ENCODE data around the gene PTX4.
"Not testable (repeated sequence)": the region's sequence is repeated elsewhere in the genome, so short reads cannot be mapped to it uniquely, and the experiment has no call there.

Gene PTX4

DNA sequence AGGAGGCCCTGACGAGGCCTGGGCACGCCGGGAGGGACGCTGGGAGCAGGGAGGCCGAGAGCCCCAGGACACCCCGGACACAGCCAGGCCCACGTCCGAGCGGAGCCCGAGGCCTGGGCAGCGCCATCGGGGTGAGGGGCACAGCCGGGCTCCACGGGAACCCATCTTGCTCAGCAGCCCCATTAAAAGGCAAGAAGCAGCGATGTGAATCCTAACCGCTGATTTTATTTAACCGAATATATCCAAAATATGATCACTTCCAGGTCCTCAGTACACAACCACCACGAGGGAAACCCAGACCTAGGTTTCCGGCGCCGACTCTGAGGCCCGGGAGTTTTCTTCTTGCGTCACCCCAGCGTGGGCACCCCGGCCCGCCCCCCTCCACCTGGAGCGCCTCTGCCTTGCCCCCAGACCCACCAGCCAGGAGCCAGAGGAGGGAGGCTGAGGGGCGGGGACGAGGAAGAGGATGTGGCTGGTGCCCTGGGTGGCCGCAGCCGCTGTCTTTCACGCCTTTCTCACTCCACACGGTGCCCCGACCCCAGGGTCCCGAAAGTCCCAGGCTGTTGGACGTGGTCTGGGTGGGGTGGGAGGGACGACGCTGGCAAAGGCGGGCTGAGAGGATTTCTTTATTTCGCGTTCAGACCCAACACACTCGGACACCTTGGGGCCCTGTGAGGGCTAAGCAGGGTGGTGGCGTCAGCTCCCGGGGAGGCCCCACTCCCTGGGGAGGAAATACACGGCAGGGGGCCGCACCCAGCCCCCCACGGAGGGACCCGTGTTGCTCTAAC, 43.8 kb downstream of the PTX4 start:
- no peak overlapping the region for H3K9ac ChIP-seq (ENCODE audit: low read length)
- no peaks in the 10 kb centered on the region for H3K27me3 ChIP-seq (replicated peaks; ENCODE audit: control insufficient read depth, insufficient read depth, low read length)
- peaks cover 23% of the 10 kb centered on the region for H3K36me3 ChIP-seq (ENCODE audit: control insufficient read depth, insufficient read depth, low read length, severe bottlenecking)
- H3K9me3 ChIP-seq (ENCODE audit: control insufficient read depth, low read length), result no peaks in the 10 kb centered on the region
- no peak overlapping the region for H3K4me3 ChIP-seq (ENCODE audit: low read length)
- no peak for DNase-seq (ENCODE audit: low read depth)
- no peaks in the 10 kb centered on the region for H3K4me1 ChIP-seq (ENCODE audit: control insufficient read depth, insufficient read depth, low read length)

- Histone ChIP-seq H3K4me3 (ENCODE audit: low read length) (no peak within 1 kb of the TSS), H3K4me1 (ENCODE audit: control insufficient read depth, insufficient read depth, low read length) (no peaks in the 10 kb centered on the region), H3K9ac (ENCODE audit: low read length) (no peak within 1 kb of the TSS), H3K27me3 (replicated peaks; ENCODE audit: control insufficient read depth, insufficient read depth, low read length) (no peaks in the 10 kb centered on the region), H3K9me3 (ENCODE audit: control insufficient read depth, low read length) (no peaks in the 10 kb centered on the region), H3K36me3 (ENCODE audit: control insufficient read depth, insufficient read depth, low read length, severe bottlenecking) (peaks cover 16% of the 10 kb centered on the region)
- DNase-seq (ENCODE audit: low read depth), result no peak
Measured at GRCh38 chr16:1443980-1444729, 44.6 kb downstream of the PTX4 start, which contains the start of gene CCDC154. Gene CCDC154, minus strand, starts transcription at chr16:1444556. Its CDS starts 234 bp downstream, at chr16:1444322.

DNA sequence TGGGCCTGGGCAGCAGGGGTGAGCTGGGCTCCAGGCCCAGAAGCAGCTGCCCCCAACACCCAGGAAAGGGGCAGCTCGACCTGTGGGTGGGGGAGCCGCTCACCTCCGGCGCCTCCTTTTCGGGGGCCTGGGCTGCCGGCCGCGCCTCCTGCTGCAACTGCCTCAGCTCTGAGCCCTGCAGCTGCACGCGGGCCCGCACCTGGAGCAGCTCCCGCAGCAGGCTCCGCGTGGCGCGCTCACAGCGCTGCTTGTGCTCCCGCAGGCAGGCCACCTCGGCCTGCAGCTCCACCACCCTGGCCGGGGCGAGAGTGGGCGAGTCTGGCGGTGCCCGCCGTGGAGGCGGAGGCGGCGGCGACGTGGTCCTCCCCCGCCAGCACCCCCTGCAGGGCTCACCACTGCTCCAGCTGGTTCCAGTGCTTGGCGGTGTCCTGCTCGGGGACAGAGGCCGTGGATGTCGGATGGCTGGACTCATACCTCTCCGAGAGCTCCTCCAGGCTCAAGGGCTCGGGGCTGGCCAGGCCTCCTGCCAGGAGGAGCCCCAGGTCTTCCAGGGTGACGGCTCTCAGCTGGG, 45.3 kb downstream of the PTX4 start:
- Histone ChIP-seq H3K4me1 (ENCODE audit: control insufficient read depth, insufficient read depth, low read length) (no peaks in the 10 kb centered on the region), H3K9ac (ENCODE audit: low read length) (no peak overlapping the region), H3K4me3 (ENCODE audit: low read length) (no peak overlapping the region), H3K27me3 (replicated peaks; ENCODE audit: control insufficient read depth, insufficient read depth, low read length) (no peaks in the 10 kb centered on the region), H3K9me3 (ENCODE audit: control insufficient read depth, low read length) (no peaks in the 10 kb centered on the region), H3K36me3 (ENCODE audit: control insufficient read depth, insufficient read depth, low read length, severe bottlenecking) (peaks cover 12% of the 10 kb centered on the region)
- no peak for DNase-seq (ENCODE audit: low read depth)

DNA sequence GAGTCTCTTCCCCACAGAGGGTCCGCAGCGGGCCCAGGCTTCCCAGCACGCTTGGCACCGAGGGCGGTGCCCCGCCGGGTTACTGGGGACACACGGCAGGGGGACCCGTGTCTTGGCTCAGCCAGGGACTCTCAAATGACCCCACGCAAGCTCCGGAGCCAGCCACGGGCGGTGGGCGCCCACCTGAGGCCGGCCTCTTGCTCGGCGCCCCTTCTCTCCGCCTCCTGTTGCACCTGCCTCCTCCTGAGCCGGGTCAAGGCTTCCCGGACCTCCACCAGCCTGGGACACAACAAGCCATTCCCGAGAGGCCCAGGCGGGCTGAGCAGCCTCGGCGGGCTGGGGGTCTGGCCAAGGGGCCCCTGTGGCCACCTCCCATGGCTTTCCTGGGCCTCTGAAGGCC, 46.0 kb downstream of the PTX4 start:
- Histone ChIP-seq H3K27me3 (replicated peaks; ENCODE audit: control insufficient read depth, insufficient read depth, low read length) (no peaks in the 10 kb centered on the region), H3K9me3 (ENCODE audit: control insufficient read depth, low read length) (no peaks in the 10 kb centered on the region), H3K9ac (ENCODE audit: low read length) (no peak overlapping the region), H3K4me1 (ENCODE audit: control insufficient read depth, insufficient read depth, low read length) (no peaks in the 10 kb centered on the region), H3K36me3 (ENCODE audit: control insufficient read depth, insufficient read depth, low read length, severe bottlenecking) (peaks cover 4% of the 10 kb centered on the region), H3K4me3 (ENCODE audit: low read length) (no peak overlapping the region)
- no peak for DNase-seq (ENCODE audit: low read depth)

DNA sequence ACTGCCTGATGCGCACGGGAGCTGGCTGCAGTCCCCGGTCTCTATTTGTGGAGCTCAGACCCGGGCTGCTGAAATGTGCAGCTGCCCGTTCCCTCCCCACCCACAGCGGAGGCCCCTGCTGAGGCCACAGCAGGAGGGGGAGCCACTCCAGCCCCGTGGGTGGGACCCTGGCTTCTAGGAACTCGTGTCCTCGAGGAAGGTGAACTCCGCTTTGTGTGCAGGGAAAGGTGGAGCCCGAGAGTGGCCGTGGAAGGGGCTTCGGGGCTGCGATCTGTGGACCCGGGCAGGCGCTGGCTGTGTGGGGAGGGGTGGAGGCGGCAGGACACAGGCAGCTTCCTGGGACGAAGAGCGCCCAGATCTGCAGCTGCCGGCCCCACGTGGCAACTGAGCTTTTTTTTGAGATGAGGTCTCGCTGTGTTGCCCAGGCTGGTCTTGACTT, 47.3 kb downstream of the PTX4 start:
- no peak for DNase-seq (ENCODE audit: low read depth)
- H3K36me3 ChIP-seq (ENCODE audit: control insufficient read depth, insufficient read depth, low read length, severe bottlenecking), result peaks cover 2% of the 10 kb centered on the region
- H3K4me3 ChIP-seq (ENCODE audit: low read length), result no peak overlapping the region
- H3K9me3 ChIP-seq (ENCODE audit: control insufficient read depth, low read length), result no peaks in the 10 kb centered on the region
- H3K4me1 ChIP-seq (ENCODE audit: control insufficient read depth, insufficient read depth, low read length), result no peaks in the 10 kb centered on the region
- H3K27me3 ChIP-seq (replicated peaks; ENCODE audit: control insufficient read depth, insufficient read depth, low read length), result no peaks in the 10 kb centered on the region
- no peak overlapping the region for H3K9ac ChIP-seq (ENCODE audit: low read length)

DNA sequence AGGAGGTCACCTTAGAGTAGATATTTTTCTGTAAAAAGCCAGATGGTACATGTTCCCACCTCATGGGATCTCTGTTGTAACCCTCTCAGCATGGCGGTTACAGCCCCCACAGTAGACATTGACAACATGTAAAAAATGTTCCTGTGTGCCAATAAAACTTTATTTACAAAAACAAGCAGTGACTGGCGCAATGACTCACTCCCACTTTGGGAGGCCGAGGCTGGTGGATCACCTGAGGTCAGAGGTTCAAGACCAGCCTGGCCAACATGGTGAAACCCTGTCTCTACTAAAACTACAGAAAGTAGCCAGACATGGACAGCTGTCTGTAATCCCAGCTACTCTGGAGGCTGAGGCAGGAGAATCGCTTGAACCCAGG, 49.1 kb downstream of the PTX4 start:
- H3K9me3 ChIP-seq (ENCODE audit: control insufficient read depth, low read length); H3K27me3 ChIP-seq (replicated peaks; ENCODE audit: control insufficient read depth, insufficient read depth, low read length); H3K9ac ChIP-seq (ENCODE audit: low read length); H3K4me3 ChIP-seq (ENCODE audit: low read length); H3K4me1 ChIP-seq (ENCODE audit: control insufficient read depth, insufficient read depth, low read length); H3K36me3 ChIP-seq (ENCODE audit: control insufficient read depth, insufficient read depth, low read length, severe bottlenecking); DNase-seq (ENCODE audit: low read depth): not testable (repeated sequence)

DNA sequence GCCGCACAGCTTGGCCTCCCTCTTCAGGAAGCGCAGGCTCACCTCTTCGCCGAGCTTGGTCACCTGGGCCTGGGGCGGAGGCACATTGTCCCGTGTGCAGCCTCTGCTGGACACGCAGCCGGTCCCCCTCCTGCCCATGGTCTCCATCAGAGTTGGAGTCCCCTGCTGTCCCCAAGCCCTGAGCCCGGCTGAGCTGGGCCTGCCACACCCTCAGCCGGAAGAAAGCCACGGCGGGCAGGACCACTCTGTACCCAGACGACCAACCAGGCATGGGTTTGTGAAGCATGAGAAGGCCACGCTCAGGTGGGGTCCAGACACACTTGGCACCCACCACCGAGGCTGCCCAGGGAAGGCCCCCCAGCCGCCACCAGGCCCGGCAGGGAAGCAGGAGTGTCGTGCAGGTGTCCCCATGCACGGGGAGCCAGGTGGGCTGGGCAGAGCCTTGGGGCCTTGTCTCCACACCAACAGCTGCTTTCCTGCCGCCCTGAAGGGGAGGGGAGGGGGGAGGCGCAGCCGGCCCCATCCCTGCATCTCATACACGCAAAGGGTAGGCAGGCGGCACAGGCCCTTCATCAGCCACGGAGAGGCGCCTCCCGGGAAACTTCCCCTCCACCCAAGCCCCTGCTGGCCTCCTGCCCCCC, 49.6 kb downstream of the PTX4 start:
- Histone ChIP-seq H3K4me1 (ENCODE audit: control insufficient read depth, insufficient read depth, low read length) (no peaks in the 10 kb centered on the region), H3K27me3 (replicated peaks; ENCODE audit: control insufficient read depth, insufficient read depth, low read length) (no peaks in the 10 kb centered on the region), H3K9me3 (ENCODE audit: control insufficient read depth, low read length) (no peaks in the 10 kb centered on the region), H3K36me3 (ENCODE audit: control insufficient read depth, insufficient read depth, low read length, severe bottlenecking) (no peaks in the 10 kb centered on the region), H3K4me3 (ENCODE audit: low read length) (no peak overlapping the region), H3K9ac (ENCODE audit: low read length) (no peak overlapping the region)
- DNase-seq (ENCODE audit: low read depth), result no peak

GRCh38 chr16:1438229-1439057, 50.3 kb downstream of the PTX4 start:
- DNase-seq (ENCODE audit: low read depth), result no peak
- Histone ChIP-seq H3K27me3 (replicated peaks; ENCODE audit: control insufficient read depth, insufficient read depth, low read length) (no peaks in the 10 kb centered on the region), H3K4me1 (ENCODE audit: control insufficient read depth, insufficient read depth, low read length) (no peaks in the 10 kb centered on the region), H3K9ac (ENCODE audit: low read length) (no peak overlapping the region), H3K9me3 (ENCODE audit: control insufficient read depth, low read length) (no peaks in the 10 kb centered on the region), H3K36me3 (ENCODE audit: control insufficient read depth, insufficient read depth, low read length, severe bottlenecking) (no peaks in the 10 kb centered on the region), H3K4me3 (ENCODE audit: low read length) (no peak overlapping the region)

GRCh38 chr16:1437606-1438005, 51.1 kb downstream of the PTX4 start:
- H3K4me1 ChIP-seq (ENCODE audit: control insufficient read depth, insufficient read depth, low read length), result no peaks in the 10 kb centered on the region
- DNase-seq (ENCODE audit: low read depth), result no peak
- no peaks in the 10 kb centered on the region for H3K27me3 ChIP-seq (replicated peaks; ENCODE audit: control insufficient read depth, insufficient read depth, low read length)
- H3K9me3 ChIP-seq (ENCODE audit: control insufficient read depth, low read length), result no peaks in the 10 kb centered on the region
- H3K36me3 ChIP-seq (ENCODE audit: control insufficient read depth, insufficient read depth, low read length, severe bottlenecking), result no peaks in the 10 kb centered on the region
- H3K9ac ChIP-seq (ENCODE audit: low read length), result no peak overlapping the region
- H3K4me3 ChIP-seq (ENCODE audit: low read length), result no peak overlapping the region

- Histone ChIP-seq H3K4me1 (ENCODE audit: control insufficient read depth, insufficient read depth, low read length) (no peaks in the 10 kb centered on the region), H3K36me3 (ENCODE audit: control insufficient read depth, insufficient read depth, low read length, severe bottlenecking) (no peaks in the 10 kb centered on the region), H3K9ac (ENCODE audit: low read length) (no peak overlapping the region), H3K4me3 (ENCODE audit: low read length) (no peak overlapping the region), H3K9me3 (ENCODE audit: control insufficient read depth, low read length) (no peaks in the 10 kb centered on the region), H3K27me3 (replicated peaks; ENCODE audit: control insufficient read depth, insufficient read depth, low read length) (no peaks in the 10 kb centered on the region)
- no peak for DNase-seq (ENCODE audit: low read depth)
Measured at GRCh38 chr16:1436731-1437355, 51.9 kb downstream of the PTX4 start.

Data from adipocyte (in vitro differentiated cells).